ENCODE results near the gene CSNK1G1. TPM values are rescaled to one million over a fixed set of nuclear protein-coding genes. Genes with fewer than 3 reads are reported as not detected.
"Not testable (repeated sequence)": the region's sequence is repeated elsewhere in the genome, so short reads cannot be mapped to it uniquely, and the experiment has no call there.

The CSNK1G1 gene
- polyA plus RNA-seq, 1 donor: 26.3 TPM

DNA sequence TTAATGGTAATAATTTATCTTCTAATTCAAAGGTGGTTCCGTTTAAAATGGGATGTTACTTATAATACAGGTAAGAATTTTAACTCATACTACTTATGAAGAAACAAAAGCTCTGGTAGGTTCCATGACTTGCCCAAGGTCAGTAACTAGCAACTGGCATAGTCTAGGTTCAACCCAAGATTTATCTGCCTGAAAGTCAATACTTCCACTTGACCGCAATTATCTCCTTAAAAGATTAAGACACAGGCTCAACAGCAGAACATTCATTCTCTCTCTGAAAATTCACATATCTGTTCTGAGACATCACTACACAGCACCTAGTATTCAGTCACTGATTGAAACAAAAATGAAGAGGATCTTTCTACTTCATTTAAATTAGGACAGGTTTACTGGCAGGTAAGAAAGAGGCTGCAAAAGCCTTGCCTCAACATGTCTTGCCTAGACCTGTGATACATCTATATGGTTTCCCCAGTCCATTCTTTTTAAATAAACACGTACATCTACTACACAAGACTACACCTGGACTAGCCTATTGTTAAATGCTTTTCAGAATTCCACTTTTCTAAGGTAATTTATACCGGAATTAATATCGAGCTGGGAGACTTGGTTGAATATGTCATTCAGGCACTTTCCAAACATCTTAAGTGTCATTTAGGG lies 1.2 kb downstream of the CSNK1G1 start:
- no peak for DNase-seq

DNA sequence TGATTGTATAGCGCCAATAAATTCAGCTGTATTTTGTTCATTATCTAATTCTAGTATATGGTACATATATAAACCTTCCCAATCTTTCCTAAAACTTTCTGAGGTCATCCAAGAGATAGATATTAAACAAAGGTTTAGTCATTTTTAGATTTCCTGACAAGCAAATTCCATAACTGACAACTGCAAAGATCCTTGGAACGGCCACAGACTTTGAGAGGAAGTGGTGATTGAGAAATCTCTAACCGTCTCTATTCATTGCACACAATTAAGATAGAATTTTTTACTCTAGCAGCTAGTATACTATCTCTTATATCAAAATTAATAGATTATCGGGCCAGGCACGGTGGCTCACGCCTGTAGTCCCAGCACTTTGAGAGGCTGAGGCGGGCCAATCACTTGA lies 4.7 kb downstream of the CSNK1G1 start:
- DNase-seq: no peak

DNA sequence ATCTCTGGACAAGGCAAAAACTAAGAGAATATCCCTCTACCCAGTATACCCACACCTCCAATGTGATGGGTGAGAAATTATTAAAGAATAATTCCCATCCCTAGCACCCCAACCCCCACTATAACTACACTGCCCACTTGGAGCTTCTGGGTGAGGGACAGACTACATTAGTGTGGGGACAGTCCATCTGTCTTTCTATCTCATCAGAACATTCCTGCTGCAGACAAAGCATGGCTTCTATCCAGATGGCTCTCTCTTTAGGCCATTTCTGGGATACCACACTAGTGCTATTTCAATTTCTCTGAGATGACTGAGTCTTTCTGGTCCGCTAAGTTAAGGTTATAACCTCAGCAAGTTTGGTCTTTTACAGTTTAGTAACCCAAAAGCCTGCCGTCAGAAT lies 6.6 kb downstream of the CSNK1G1 start:
- DNase-seq: no peak

DNA sequence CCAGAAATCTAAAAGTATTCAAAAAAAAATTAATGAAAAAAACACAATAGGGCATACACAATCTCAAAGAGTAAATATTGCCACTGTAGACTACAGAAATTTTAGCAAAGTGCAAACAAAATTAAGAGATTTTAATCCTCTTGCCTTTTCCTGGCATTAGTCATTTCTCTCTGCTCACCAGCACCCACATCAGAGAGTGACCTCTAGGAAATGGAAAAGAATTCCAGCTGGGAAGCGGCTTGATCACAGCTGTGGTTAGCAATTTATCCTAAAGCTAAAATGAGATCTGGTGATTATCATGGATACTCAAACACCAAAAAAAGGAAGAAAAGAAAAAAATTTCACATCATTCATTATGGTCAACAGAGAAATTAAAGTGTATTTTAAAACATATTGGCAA lies 7.5 kb downstream of the CSNK1G1 start:
- no peak for DNase-seq

DNA sequence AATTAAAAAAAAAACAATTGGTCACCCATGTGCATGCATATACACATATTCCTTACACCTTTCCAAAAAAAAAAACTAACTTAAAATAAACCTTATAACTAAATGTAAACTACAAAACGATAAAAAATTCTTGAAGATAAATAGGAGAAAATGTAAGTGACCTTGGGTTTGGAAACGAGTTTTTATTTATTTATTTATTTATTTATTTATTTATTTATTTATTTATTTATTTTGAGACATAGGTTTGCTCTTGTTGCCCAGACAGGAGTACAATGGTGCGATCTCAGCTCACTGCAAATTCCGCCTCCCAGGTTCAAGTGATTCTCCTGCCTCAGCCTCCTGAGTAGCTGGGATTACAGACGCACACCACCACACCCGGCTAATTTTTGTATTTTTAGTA lies 9.7 kb downstream of the CSNK1G1 start:
- DNase-seq: not testable (repeated sequence)

DNA sequence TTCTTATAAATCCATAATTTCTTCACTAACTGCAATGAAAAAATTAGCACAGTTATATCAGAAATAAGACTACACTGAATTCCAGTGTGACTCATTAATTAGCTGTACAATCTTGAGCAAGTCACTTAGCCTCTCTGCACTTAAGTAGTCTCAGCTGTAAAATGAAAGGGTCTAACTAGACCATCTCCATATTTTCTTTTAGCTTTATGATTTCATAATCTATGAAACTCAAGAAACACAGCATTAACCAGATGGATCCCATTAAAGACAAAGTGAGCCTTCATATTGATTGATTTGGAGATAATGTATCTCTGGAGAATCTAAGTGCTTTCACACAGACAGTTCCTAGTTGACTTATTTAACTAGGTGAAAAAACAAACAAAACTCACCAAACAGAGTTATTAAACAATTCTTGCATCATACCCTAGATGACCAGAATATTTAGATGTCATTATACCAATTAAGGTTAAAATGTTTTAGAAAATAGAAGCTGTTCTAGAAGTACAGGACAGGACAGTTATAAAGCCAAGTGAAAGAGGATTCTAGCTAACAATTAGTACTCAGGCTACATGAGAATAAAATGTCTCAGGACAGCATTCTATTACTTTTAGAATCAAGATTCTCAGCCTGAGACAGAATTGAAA lies 11.2 kb downstream of the CSNK1G1 start:
- DNase-seq: no peak

DNA sequence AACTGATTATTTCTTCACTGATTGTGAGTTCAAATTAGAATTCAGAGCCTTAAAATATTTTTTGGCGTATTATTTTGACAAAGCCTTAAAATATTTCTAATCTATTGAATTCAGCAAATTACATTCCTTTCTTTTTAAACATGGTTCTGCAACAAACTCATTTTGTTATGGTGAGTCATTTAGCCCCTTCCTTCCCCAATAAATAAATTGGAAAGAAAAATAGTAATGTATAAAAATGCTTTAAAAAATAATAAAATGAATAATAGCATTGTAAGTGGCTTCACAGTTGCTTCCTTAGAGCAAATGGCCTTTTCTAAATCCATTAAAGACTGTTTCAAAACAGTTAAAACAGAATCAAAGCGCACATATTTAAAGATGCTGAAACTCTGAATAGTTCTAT lies 12.1 kb downstream of the CSNK1G1 start:
- no peak for DNase-seq

DNA sequence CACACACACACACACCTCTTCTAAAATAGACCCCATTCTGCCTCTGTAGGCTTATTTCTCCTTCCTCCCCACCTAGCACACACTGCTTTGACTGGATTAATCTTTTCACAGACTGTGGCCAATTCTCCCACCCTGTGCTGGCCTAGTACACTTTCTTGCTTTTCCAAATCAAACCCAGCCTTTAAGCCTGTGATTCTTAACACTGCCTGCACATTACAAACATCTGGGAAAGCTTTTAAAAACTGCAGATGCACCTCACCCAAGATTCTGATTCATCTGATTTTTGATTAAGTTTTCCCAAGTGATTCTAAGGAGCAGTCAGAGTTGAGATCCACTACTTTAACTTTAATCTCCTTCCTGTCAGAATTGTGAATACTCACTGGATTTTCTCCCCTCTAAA lies 12.8 kb downstream of the CSNK1G1 start:
- DNase-seq: no peak

DNA sequence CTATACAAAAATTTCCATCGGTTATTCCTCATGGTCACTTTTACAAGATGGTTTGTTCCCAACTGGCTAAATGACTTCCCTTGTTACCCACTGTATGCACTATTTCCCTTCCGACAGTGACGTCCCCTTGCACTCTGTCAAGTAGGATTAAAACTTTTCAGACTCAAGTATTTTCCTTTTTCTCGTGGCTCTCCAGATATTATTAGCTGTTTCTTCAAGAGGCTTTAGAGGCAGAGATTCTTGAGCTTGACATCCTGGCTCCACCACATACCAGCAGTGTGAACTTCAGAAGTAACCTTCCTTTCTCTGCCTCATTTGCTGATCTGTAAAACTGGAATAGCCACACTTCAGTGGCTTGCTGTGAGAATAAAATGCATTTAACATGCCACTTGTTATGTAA lies 14.0 kb downstream of the CSNK1G1 start:
- DNase-seq: no peak

DNA sequence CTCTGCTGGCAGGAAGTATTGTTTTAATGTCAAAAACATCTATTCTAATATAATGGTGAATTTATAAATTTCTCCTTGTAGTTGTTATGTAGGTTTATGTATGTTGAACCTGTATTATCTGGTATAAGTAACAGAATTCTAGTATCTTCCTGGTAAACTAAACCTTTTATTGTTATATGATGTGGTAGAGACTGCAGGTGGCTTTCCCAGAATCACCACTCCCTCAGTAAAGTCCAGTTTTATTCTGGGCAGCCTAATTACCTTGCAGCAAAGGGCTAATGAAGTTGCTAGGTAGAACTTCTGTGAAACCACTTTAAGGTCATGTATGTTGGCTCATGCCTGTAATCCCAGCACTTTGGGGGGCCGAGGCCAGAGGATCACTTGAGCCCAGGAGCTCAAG lies 15.6 kb downstream of the CSNK1G1 start:
- no peak for DNase-seq

DNA sequence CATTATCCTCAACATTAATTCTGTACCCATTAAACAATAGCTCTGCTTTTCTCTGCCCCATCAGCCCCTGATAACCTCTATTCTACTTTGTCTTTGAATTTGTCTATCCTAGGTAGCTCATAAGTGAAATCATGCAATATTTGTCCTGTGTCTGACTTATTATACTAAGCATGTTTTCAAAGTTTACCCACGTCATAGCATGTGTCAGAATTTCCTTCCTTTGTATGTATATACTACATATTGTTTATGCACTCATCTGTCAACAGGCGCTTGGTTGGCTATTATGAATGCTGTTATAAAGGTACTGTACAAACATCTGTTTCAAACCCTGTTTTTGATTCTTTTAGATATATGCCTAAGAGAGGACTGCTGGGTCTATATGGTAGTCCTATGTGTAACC lies 18.2 kb downstream of the CSNK1G1 start:
- DNase-seq: no peak

DNA sequence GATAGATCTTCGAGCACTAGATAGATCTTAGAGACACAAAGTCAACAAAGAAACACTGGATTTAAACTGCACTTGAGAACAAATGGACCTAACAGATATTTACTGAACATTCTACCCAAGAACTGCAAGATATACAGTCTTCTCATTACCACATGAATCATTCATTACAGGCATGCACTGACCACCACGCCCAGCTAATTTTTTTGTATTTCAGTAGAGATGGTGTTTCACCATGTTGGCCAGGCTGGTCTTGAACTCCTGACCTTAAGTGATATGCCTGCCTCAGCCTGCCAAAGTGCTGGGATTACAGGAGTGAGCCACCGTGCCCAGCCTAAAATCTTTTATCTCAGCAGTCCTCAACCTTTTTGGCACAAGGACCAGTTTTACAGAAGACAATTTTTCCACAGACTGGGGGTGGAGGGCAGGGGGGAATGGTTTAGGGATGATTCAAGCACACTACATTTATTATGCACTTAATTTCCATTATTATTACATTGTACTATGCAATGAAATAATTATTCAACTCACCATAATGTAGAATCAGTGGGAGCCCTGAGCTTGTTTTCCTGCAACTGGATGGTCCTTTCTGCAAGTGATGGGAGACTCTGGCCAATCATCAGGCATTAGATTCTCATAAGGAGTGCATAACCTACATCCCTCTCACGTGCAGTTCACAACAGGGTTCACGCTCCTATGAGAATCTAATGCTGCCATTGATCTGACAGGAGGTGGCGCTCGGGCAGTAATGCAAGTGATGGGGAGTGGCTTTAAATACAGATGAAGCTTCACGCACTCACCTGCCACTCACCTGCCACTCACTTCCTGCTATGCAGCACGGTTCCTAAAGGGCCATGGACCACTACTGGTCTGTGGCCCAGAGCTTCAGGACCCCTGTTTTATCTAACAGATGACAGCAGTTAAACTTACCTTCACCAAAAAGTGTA lies 21.7 kb downstream of the CSNK1G1 start:
- no peak for DNase-seq

DNA sequence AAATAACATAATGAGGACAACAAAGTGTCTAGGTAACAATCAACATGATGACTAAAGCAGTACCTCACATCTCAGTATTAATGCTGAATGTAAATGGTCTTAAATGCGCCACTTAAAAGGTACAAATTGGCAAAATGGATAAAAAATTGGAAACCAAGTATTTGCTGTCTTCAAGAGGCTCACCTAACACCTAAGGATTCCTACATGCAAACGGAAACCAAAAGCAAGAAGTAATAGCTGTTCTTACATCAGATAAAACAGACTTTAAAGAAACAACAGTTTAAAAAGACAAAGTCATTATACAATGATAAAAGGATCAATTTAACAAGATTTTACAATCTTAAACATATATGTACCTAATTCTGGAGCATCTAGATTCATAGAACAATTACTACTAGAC lies 22.5 kb downstream of the CSNK1G1 start:
- no peak for DNase-seq

DNA sequence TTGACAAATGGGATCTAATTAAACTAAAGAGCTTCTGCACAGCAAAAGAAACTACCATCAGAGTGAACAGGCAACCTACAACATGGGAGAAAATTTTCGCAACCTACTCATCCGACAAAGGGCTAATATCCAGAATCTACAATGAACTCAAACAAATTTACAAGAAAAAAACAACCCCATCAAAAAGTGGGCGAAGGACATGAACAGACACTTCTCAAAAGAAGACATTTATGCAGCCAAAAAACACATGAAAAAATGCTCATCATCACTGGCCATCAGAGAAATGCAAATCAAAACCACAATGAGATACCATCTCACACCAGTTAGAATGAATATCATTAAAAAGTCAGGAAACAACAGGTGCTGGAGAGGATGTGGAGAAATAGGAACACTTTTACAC lies 24.3 kb downstream of the CSNK1G1 start:
- DNase-seq: not testable (repeated sequence)

DNA sequence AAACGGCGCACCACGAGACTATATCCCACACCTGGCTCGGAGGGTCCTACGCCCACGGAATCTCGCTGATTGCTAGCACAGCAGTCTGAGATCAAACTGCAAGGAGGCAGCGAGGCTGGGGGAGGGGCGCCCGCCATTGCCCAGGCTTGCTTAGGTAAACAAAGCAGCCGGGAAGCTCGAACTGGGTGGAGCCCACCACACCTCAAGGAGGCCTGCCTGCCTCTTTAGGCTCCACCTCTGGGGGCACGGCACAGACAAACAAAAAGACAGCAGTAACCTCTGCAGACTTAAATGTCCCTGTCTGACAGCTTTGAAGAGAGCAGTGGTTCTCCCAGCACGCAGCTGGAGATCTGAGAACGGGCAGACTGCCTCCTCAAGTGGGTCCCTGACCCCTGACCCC lies 29.0 kb downstream of the CSNK1G1 start:
- not testable (repeated sequence) for DNase-seq

DNA sequence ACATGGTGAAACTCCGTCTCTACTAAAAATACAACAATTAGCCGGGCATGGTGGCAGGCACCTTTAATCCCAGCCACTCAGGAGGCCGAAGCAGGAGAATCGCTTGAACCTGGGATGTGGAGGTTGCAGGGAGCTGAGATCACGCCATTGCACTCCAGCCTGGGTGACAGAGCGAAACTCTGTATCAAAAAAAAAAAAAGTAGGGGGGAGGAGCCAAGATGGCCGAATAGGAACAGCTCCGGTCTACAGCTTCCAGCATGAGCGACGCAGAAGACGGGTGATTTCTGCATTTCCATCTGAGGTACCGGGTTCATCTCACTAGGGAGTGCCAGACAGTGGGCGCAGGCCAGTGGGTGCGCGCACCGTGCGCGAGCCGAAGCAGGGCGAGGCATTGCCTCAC lies 29.5 kb downstream of the CSNK1G1 start:
- not testable (repeated sequence) for DNase-seq

DNA sequence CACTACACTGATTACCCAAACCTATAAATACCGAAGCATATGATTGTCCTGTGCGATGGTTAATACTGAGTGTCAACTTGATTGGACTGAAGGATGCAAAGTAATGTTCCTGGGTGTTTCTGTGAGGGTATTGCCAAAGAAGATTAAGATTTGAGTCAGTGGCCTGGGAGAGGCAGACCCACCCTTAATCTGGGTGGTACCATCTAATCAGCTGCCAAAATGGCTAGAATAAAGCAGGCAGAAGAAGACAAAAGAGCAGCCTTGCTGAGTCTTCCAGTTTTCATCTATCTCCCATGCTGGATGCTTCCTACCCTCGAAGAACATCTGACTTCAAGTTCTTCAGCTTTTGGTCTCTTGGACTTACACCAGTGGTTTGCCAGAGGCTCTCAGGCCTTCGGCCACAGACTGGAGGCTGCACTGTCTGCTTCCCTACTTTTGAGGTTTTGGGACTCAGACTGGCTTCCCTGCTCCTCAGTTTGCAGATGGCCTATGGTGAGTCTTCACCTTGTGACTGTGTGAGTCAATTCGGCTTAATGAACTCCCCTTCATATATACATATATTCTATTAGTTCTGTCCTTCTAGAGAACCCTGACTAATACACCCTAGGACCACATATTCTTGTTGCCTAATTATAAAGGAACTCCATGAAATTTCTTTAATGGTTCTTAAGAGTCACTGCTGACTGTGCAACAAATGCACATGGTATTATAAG lies 31.7 kb downstream of the CSNK1G1 start:
- no peak for DNase-seq

DNA sequence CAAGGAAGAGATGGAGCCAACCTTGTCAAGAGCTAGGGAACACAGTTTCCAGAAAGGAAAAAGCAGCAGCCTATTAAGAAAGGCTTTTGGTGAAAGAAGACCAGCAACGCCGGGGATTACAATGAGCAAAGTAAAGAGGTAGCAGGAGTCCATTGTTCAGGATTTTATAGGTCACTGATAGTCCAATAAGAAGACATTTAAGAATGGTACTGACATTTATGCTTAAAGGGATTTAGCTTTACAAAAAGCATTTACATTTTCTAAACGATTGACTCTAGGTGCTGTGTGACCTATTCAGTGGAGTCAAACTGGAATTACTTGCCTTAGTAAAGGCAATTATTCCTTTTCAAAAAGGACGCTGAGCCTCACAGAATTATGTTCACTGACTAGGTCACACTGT lies 40.8 kb downstream of the CSNK1G1 start:
- DNase-seq: no peak

DNA sequence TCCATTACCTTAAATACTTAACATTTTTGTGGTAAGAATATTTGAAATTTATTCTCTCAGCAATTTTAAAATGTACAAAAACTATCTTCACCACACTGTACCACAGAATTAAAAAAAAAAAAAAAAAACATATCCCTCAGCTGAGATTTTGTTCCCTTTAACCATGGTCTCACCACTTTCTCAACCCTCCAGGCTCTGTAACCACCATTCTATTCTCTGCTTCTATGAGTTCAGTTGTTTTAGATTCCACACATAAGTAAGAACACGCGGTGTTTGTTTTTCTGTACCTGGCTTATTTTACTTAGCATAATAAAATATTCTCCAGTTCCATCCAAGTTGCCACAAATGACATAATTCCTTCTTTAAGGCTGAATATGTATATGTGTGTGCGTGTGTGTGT lies 41.5 kb downstream of the CSNK1G1 start:
- DNase-seq: no peak

DNA sequence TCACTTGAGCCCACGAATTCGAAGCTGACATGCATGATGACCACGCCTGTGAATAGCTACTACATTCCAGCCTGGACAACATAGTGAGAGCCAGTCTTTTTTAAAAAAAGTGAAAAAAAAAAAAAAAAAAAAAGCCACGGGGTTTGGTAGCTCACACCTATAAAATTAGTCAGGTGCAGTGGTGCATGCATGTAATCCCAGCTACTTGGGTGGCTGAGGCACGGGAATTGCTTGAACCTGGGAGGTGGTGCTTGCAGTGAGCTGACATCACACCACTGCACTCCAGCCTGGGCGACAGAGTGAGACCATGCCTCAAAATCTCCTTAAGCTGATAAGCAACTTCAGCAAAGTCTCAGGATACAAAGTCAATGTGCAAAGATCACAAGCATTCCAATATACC lies 44.4 kb downstream of the CSNK1G1 start:
- no peak for DNase-seq

DNA sequence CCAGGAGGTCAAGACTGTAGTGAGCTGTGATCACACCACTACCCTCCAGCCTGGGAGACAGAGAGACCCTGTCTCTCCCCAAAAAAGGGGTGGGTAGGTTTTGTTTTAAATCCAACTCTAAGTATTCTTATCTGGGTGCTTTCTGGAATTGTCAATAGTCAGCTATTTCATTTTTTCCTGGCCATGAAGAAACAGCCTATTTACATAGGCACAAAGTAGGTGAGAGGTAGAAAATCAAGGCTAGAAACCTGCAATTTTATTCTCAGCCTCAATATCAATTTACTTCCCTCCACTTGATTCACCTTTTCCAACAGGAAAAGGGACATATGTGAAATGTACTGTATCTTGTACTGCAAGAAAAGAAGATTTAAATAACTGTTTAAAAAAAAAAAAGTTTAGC lies 45.9 kb downstream of the CSNK1G1 start:
- DNase-seq: no peak

DNA sequence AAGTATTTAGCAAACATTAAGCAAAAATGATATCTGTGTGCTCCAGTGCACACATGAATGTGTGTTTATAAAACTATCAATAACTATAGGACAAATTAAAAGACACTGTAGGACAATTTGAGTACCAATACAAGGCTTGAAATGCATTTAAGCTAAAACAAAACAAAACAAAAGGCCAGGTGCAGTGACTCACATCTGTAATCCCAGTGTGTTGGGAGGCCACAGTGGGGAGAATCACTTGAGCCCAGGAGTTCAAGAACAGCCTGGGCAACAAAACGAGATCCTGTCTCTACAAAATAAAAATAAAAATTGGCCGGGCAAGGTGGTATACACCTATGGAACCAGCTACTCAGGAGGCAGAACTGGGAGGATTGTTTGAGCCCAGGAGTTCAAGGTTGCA lies 50.7 kb downstream of the CSNK1G1 start:
- no peak for DNase-seq

DNA sequence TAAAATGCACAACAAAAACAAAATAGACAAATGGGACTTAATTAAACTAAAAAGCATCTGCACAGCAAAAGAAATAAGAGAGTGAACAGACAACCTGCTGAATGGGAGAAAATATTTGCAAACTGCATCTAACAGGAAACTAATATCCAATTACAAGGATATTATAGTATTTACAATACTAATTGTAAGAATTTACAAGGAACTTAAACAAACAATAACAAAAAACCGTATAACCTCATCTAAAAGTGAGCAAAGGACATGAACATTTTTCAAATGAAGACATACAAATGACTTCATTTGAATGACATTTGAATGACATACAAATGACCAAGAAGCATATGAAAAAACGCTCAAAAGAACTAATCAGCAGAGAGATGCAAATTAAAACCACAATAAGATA lies 66.4 kb downstream of the CSNK1G1 start:
- DNase-seq: no peak
